ENCODE data around the gene ZRANB1. TPM values are rescaled to one million over a fixed set of nuclear protein-coding genes. Genes with fewer than 3 reads are reported as not detected.

ZRANB1 gene
- total RNA-seq, 1 donor from 2014 or later: 21.8 TPM

GRCh38 chr10:124902462-124902861 lies 39.5 kb upstream of the ZRANB1 start:
- H3K4me1 Mint-ChIP-seq: peaks cover 6% of the 10 kb centered on the region
- Histone ChIP-seq H4K20me1 (ENCODE audit: low read depth) (no peaks in the 10 kb centered on the region), H3K9ac (no peak overlapping the region), H3F3A (ENCODE audit: low read depth) (peaks cover 1% of the 10 kb centered on the region), H3K27me3 (no peaks in the 10 kb centered on the region), H3K4me3 (no peak overlapping the region), H3K4me1 (peaks cover 3% of the 10 kb centered on the region), H3K4me2 (no peak overlapping the region), H3K9me3 (ENCODE audit: low read depth) (no peaks in the 10 kb centered on the region), H3K79me2 (ENCODE audit: low read depth) (no peaks in the 10 kb centered on the region), H3K36me3 (no peaks in the 10 kb centered on the region), H3K27ac (no peak overlapping the region), H2AFZ (replicated peaks) (no peak overlapping the region)
- H3K4me3 Mint-ChIP-seq: no peak overlapping the region
- no peak for TF ChIP-seq EZH2phosphoT487 (IDR thresholded peaks at IDR 0.05)
- H3K9me3 Mint-ChIP-seq: no peaks in the 10 kb centered on the region
- peaks cover 4% of the 10 kb centered on the region for H3K27me3 Mint-ChIP-seq (ENCODE audit: insufficient read depth, low read depth)
- no peak overlapping the region for H3K27ac Mint-ChIP-seq
- no peaks in the 10 kb centered on the region for H3K36me3 Mint-ChIP-seq
- DNase-seq (ENCODE audit: low spot score): no peak

- Histone ChIP-seq H3K9ac (no peak overlapping the region), H3K79me2 (ENCODE audit: low read depth) (no peaks in the 10 kb centered on the region), H3K27ac (no peak overlapping the region), H2AFZ (replicated peaks) (no peak overlapping the region), H3K36me3 (no peaks in the 10 kb centered on the region), H3K27me3 (no peaks in the 10 kb centered on the region), H3K4me3 (no peak overlapping the region), H3F3A (ENCODE audit: low read depth) (no peaks in the 10 kb centered on the region), H3K9me3 (ENCODE audit: low read depth) (no peaks in the 10 kb centered on the region), H4K20me1 (ENCODE audit: low read depth) (no peaks in the 10 kb centered on the region), H3K4me1 (no peaks in the 10 kb centered on the region), H3K4me2 (no peak overlapping the region)
- TF ChIP-seq CTCF (IDR thresholded peaks at IDR 0.05) (no peak), EZH2 (IDR thresholded peaks at IDR 0.05) (no peak), EZH2phosphoT487 (IDR thresholded peaks at IDR 0.05) (no peak)
- Mint-ChIP-seq H3K27ac (no peak overlapping the region), H3K4me1 (peaks cover 6% of the 10 kb centered on the region), H3K27me3 (ENCODE audit: insufficient read depth, low read depth) (peaks cover 4% of the 10 kb centered on the region), H3K9me3 (no peaks in the 10 kb centered on the region), H3K36me3 (no peaks in the 10 kb centered on the region), H3K4me3 (no peak overlapping the region)
- no peak for DNase-seq (ENCODE audit: low spot score)
Measured at GRCh38 chr10:124903111-124903510, 38.8 kb upstream of the ZRANB1 start.

GRCh38 chr10:124904796-124905195 lies 37.1 kb upstream of the ZRANB1 start:
- H3K4me2 ChIP-seq: no peak overlapping the region
- no peak overlapping the region for H3K27ac Mint-ChIP-seq
- no peaks in the 10 kb centered on the region for H3K36me3 Mint-ChIP-seq
- peaks cover 2% of the 10 kb centered on the region for H3K27me3 Mint-ChIP-seq (ENCODE audit: insufficient read depth, low read depth)
- no peaks in the 10 kb centered on the region for H3K4me1 ChIP-seq
- H3K79me2 ChIP-seq (ENCODE audit: low read depth): no peaks in the 10 kb centered on the region
- no peak for TF ChIP-seq EZH2 (IDR thresholded peaks at IDR 0.05)
- TF ChIP-seq CTCF (IDR thresholded peaks at IDR 0.05): no peak
- no peak for TF ChIP-seq EZH2phosphoT487 (IDR thresholded peaks at IDR 0.05)
- H4K20me1 ChIP-seq (ENCODE audit: low read depth): no peaks in the 10 kb centered on the region
- no peaks in the 10 kb centered on the region for H3F3A ChIP-seq (ENCODE audit: low read depth)
- no peak overlapping the region for H3K4me3 ChIP-seq
- H3K27ac ChIP-seq: no peak overlapping the region
- DNase-seq (ENCODE audit: low spot score): no peak
- H3K9ac ChIP-seq: no peak overlapping the region
- H3K9me3 Mint-ChIP-seq: no peaks in the 10 kb centered on the region
- no peak overlapping the region for H2AFZ ChIP-seq (replicated peaks)
- H3K27me3 ChIP-seq: no peaks in the 10 kb centered on the region
- no peak overlapping the region for H3K4me3 Mint-ChIP-seq
- H3K36me3 ChIP-seq: no peaks in the 10 kb centered on the region
- no peaks in the 10 kb centered on the region for H3K9me3 ChIP-seq (ENCODE audit: low read depth)
- peaks cover 6% of the 10 kb centered on the region for H3K4me1 Mint-ChIP-seq

GRCh38 chr10:124906551-124907001 lies 35.3 kb upstream of the ZRANB1 start:
- no peak overlapping the region for H3K4me3 Mint-ChIP-seq
- H3K4me3 ChIP-seq: no peak overlapping the region
- H3K79me2 ChIP-seq (ENCODE audit: low read depth): no peaks in the 10 kb centered on the region
- DNase-seq (ENCODE audit: low spot score): no peak
- peaks cover 6% of the 10 kb centered on the region for H3K4me1 ChIP-seq
- H3K36me3 ChIP-seq: no peaks in the 10 kb centered on the region
- no peak overlapping the region for H3K27ac ChIP-seq
- peaks cover 15% of the 10 kb centered on the region for H3K4me1 Mint-ChIP-seq
- H3F3A ChIP-seq (ENCODE audit: low read depth): peaks cover 8% of the 10 kb centered on the region
- H2AFZ ChIP-seq (replicated peaks): no peak overlapping the region
- H4K20me1 ChIP-seq (ENCODE audit: low read depth): no peaks in the 10 kb centered on the region
- H3K9me3 ChIP-seq (ENCODE audit: low read depth): no peaks in the 10 kb centered on the region
- no peak for TF ChIP-seq CTCF (IDR thresholded peaks at IDR 0.05)
- TF ChIP-seq EZH2phosphoT487 (IDR thresholded peaks at IDR 0.05): no peak
- no peak for TF ChIP-seq EZH2 (IDR thresholded peaks at IDR 0.05)
- H3K4me2 ChIP-seq: no peak overlapping the region
- H3K27ac Mint-ChIP-seq: no peak overlapping the region
- no peaks in the 10 kb centered on the region for H3K36me3 Mint-ChIP-seq
- H3K27me3 ChIP-seq: no peaks in the 10 kb centered on the region
- peaks cover 2% of the 10 kb centered on the region for H3K27me3 Mint-ChIP-seq (ENCODE audit: insufficient read depth, low read depth)
- H3K9me3 Mint-ChIP-seq: no peaks in the 10 kb centered on the region
- H3K9ac ChIP-seq: no peak overlapping the region

Data from neural progenitor cell (in vitro differentiated cells).